Breast epithelium (tissue), 3 donors: ENCODE measurements around the gene NOTUM.

Experiments
- CTCF ChIP-seq, 3 donors: fragments of 450-650 bp; IDR thresholded peaks; one replicate each; pipeline ENCODE4 v1.5.1; 2016 to 2017; ENCODE audit warnings: antibody characterized with exemption in 3 of 3, mild to moderate bottlenecking in 3 of 3, moderate library complexity in 3 of 3
- POLR2AphosphoS5 ChIP-seq, 3 donors: sonication (generic); formaldehyde crosslinking; IDR thresholded peaks; one replicate each; pipeline ENCODE4 v1.6.1; 2017; ENCODE audit warnings: antibody characterized with exemption in 3 of 3

- TF ChIP-seq CTCF (IDR thresholded peaks at IDR 0.05), result no peak
- TF ChIP-seq POLR2AphosphoS5 (IDR thresholded peaks at IDR 0.05), result no peak
Measured at GRCh38 chr17:82007495-82008257, 46.7 kb upstream of the NOTUM start.
